Left lobe of liver (tissue), 2 donors: ENCODE measurements around the gene MAIP1. TPM values are rescaled to one million over a fixed set of nuclear protein-coding genes. Genes with fewer than 3 reads are reported as not detected.
A peak's percentile ranks its signal among the peaks of the same experiment; 100 is the strongest.

Experiments used
- ATAC-seq: fragments of 200-7000 bp; cut with Tn5 transposase; one replicate; pipeline ENCODE4 v1.9.1; 2020; ENCODE audit warnings: mild to moderate bottlenecking, moderate library complexity
- DNase-seq: peaks from one replicate; pipeline ENCODE4 v3.0.0-alpha.2; 2020; ENCODE audit warnings: low spot score
- total RNA-seq: library from RNA; stranded (reverse); gene quantifications from one replicate; pipeline ENCODE4 v1.2.1, GENCODE V29; 2021
- donor health status: DM: no; HTN: no; CAD: no; lungs with moderate emphysema.
- donor health status: DM: no; HTN: yes; CAD: no.

Gene MAIP1
- total RNA-seq, 1 donor from 2014 or later: 29.5 TPM

DNA sequence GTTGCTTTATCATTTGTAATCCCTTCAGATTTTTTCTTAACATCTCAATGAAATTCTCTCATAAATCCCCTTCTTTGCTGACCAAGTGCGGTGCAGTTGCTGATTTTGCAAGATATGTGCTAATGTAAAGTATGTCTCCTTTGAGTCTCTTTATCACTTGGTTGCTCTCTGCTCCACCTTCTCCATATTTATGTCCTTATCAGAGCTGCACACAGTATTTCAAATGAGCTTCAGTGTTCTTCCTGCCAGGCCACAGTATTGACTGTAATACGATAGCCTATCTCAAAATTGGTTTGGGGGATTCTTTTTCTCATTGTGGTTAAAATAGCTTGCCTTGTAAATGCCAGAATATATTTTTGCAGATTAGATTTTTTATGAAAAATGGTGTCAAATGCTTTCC lies 32.2 kb downstream of the MAIP1 start:
- no peak for DNase-seq
- ATAC-seq: no peak

DNA sequence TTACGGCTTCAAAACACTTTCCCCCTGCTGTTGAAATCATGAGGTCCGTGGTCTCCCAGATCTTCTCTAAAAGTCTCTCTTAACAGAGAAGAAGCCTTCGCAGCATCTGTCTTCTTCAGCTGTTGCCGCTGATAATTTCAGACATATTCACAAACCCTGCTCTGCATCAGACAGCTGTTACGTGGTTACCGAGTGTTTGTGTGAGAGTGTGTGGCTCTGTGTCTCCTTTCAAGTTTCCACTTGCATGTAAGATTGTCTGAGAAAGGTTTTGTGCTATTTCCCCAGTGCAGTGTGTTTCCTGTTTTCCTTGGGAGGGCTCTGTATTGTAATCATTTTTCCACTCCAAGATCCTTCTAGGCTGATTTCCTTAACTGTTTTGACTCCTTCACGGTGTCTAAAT lies 32.8 kb downstream of the MAIP1 start:
- ATAC-seq: no peak
- DNase-seq: no peak

DNA sequence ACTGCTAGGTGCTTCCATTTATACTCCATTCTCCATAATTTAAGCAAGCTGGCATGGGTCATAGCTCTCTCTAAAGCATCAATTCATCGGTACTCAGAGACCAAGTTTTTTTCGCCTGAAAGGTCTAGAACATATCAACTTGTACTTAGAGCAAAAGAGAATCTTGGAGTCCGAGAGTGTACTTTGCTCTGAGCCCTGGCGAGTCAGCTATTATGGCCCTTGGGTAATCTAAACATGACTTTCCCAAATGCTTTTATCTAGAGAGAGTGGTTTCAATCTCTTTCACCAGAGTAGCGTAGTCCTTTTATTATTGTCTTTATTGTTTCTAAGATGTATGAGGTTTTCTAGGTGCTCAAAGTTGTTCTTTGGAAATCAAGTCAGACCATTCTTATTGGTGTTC lies 34.4 kb downstream of the MAIP1 start:
- DNase-seq: no peak
- ATAC-seq: no peak

DNA sequence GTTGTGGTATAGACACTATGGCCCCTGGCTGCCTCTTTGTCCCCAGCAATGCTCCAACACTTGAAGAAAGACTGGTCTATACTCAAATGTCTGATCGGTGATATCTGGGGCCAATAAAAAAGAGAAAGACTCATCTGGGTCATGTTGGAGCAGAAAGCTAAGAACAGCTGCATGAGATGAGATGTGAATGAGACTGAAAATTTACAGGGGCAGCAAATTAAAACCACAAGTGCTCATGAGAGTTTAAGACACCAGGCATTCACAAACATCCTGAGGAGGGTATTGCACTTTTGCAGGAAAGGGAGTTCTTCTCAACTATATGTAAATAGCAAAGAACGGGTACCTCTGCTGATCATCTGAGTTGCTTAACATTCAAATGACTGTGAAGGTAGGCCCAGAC lies 36.3 kb downstream of the MAIP1 start:
- ATAC-seq (no peak), DNase-seq (no peak)

DNA sequence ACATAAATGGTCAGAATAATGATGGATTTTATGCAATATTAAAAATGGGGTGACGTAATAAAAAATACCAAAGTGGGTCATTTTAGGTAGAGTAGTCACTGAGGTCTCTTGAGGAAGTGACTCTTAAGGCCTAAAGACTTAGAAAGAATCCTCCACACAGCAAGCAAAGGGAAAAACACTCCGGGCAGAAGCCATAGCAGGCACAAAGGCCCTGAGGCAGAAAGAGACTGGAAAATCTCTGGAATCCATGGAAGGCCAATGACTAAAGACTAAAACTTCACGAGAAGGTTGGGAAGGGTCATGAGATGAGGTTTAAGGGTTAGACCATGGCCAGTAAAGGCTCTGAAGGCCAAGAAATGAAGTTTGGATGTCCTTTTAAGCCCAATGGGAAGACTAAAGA lies 36.9 kb downstream of the MAIP1 start:
- ATAC-seq (no peak), DNase-seq (no peak)

DNA sequence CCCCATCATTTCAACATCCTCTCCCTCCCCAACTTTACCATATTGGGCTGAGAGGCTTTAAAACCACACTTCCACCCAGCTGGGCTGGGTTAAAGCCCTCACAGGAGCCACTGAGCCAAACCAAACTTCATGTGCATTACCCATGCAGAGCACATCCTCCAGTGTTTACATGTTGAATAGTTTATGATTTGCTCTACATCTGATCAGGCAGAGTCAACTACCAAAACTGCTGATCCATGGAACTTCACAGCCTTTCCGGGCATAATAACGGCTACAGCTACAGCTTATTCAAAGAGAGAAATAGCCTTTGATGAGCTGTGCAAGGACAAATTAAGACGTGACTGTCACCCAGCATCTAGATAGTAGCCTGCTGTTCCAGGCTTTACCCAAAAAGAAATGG lies 39.0 kb downstream of the MAIP1 start:
- no peak for ATAC-seq

DNA sequence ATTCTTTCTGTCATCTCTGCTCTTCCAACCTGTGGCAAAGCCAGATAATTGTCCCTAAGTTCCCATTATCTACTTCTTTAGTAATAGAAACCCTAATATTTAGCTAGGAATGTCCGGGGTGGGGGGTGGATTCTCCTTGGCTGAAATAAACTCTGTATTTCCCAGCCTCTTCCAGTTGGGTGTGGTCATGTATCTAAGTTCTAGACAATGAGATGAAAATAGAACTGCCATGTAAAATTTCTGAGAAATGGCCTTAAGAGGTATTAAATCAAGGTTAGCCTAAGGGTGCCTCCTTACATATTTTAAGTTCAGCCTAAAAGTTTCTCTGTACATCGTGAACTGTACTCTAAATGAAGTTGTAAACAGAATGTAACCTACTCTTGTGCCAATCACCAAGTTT lies 39.5 kb downstream of the MAIP1 start:
- ATAC-seq (no peak), DNase-seq (no peak)

More for the DNA sequence above, 39.0 kb downstream of the MAIP1 start:
- DNase-seq: no peak

DNA sequence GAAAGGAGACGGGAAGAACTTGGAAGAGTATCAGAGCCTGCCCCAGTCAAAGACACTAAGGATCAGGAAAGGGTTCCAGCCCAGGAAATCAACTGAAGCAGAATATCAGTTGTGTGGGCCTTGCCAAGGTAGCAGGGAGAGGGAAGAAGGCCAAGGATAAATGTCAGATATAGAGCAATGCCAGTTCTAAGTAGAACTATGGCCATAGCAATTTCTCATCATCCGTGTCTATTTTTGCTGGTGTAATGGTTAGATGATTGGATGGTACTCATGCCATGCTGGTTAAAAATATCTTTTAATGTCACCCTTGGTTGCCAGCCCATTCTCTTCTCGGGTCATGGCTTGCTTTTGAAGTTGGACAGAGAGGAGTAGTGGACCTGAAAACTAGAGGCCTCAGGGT lies 41.9 kb downstream of the MAIP1 start:
- DNase-seq (no peak), ATAC-seq (no peak)

DNA sequence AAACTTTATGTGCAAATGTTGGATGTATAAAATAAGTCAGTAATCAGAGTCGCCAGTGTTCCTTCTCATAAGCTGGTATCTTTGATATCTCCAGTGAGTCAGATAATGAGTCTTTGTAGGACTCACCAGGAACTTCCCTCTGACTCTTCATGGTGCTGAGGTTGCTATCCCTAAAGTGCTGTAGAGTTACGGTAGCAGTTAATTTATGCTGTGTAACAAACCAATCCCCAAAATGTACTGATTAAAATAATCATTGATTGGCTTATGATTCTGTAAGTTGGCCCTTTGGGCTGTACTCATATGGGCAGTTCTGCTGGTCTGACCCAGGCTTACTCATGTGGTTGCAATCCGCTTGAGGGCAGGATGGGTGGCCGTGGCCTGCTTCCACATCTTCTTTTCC lies 43.8 kb downstream of the MAIP1 start:
- no peak for DNase-seq
- ATAC-seq: no peak

DNA sequence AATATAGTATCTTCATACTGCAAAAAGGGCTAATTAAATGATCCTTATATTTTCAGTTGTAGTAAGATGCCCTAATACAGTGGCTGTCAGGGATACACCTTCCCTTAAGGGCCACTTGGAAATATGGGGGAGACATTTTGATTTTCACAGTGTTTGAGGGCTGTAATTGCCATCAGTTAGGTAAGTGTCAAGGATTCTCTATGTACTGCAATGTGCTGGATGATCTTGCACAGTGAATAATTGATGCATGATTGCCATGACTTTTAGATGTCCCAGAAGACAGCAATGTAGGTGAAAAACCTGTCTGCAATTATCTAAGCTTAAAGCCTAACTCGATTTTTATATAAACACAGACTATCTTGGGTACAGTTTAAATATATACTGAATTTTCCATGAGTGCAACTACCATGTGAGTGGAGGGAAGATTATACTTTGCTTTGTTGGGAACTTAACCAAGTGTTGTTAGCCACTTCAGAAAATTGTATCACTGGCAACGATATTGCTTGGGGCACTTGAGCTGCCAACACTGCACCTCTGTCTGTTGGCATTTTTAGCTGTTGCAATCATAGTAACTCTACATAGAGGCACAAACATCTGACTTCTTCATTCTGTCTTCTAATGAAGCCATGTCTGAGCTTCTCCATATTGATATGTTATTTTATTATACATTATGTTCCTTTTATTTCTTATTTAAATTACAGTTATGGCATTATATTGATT lies 45.2 kb downstream of the MAIP1 start:
- DNase-seq (no peak), ATAC-seq (no peak)

DNA sequence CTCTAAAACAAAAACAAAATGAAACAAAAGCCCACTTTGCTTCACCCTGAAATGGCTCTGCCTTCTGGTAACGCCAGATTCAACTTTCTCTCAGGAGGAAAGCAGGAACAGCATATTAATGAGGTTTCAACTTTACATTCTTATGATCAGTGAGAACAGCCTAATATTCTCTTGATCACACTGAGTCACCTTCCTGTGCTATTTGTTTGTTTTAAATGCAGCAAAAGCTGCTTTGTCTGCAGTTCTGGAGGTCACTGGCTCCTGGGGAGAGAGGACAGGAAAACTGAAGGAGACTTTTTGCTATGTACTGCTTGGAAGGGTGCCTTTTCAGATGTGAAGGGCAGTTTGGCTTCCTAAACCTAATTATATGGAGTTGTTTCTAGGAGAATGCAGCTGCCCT lies 48.1 kb downstream of the MAIP1 start:
- ATAC-seq: peak; percentile 21

DNA sequence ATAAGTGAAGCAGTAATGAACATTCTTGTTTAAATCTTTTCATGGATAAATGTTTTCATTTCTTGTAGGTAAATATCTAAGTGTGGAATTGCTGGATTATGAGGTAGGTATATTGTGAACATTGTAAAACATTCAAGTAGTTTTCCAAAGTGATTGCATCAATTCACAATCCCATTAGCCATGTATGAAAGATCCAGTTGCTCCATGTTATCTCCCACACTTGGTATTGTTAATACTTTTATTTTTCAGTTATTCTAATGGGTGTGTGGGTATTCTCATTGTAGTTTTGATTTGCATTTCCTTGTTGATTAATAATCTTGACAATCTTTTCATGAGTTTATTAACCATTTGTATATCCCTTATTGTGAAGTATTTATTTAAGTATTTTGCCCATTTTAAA lies 50.3 kb downstream of the MAIP1 start:
- DNase-seq: no peak

More for the DNA sequence above, 48.1 kb downstream of the MAIP1 start:
- no peak for DNase-seq

DNA sequence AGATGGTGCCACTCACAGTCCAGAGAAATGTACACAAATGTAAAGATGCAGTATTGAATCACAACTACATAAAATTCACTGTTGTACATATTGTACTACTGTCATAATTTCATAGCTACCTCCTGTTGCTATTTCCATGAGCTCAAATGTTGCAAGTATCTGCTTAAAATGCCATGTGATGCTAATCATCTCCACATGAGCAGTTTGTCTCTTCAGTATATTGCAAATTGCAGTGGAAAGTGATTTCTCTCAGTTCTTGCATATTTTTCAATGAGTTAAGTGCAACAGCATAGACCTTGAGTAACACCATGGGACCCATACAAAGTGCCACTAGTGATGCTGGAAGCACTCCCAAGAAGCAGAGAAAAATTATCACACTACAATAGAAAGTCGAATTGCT lies 51.9 kb downstream of the MAIP1 start:
- ATAC-seq: no peak
- no peak for DNase-seq

More for the DNA sequence above, 50.3 kb downstream of the MAIP1 start:
- no peak for ATAC-seq

DNA sequence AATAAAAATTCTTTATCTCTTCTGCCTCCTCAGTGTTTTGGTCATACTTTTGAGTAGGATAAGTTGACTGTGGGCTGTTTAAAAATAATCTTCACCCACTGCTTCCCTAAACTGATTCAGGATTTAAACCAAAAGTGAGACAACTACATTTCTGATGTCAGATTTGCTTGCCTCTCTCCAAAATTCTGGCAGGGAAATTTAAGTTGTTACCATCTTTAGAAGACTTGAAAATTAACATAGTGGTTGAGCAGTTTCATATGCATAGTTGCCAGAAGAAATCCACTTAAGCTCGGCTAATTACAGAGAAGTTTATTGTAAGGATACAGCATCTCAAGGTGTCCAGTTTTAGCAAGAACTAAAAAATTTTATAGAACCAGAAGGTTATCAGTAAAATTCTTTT lies 57.0 kb downstream of the MAIP1 start:
- DNase-seq (no peak), ATAC-seq (no peak)

Other genes starting within 250 kb of the MAIP1 start
- 7.8 TPM for gene FTCDNL1, start 104.4 kb upstream of the MAIP1 start, total RNA-seq
- 6.9 TPM for gene C2orf69, start 44.3 kb upstream of the MAIP1 start, total RNA-seq
- 3.7 TPM for gene TYW5, start 91 bp upstream of the MAIP1 start, total RNA-seq